B cell (primary cell): ENCODE data around the gene COMMD7. TPM values are rescaled to one million over a fixed set of nuclear protein-coding genes. Genes with fewer than 3 reads are reported as not detected.

Source experiments
- ATAC-seq: fragments of 200-7000 bp; cut with Tn5 transposase; one replicate; pipeline ENCODE4 v1.10.0; 2021; ENCODE audit warnings: low read depth, mild to moderate bottlenecking, moderate number of reproducible peaks, moderate library complexity
- CTCF ChIA-PET: fragments of 350-600 bp; sonication (Branson Sonifier 250); formaldehyde crosslinking; loops from one replicate; lab custom pipeline; 2021; ENCODE audit warnings: antibody characterized with exemption, inconsistent platforms; lab: Charles Lee
- POLR2A ChIA-PET: fragments of 350-600 bp; sonication (Branson Sonifier 250); formaldehyde crosslinking; loops from one replicate; lab custom pipeline; 2021; ENCODE audit warnings: antibody characterized with exemption; lab: Charles Lee
- DNase-seq: peaks from one replicate; pipeline ENCODE4 v3.0.0; 2013
- H2AFZ ChIP-seq: 2 replicates; pipeline ENCODE4 v1.6.1; 2012; ENCODE audit warnings: mild to moderate bottlenecking, low read depth, low read length; ENCODE audit not compliant: insufficient read depth, poor library complexity, severe bottlenecking
- H3K27ac ChIP-seq, 2 donors: 1 replicate in 1 of 2; 2 replicates in 1 of 2; pipeline ENCODE4 v1.5.1; 2012 to 2013; ENCODE audit warnings: low read length in 2 of 2, mild to moderate bottlenecking in 2 of 2, moderate library complexity in 1 of 2
- H3K27me3 ChIP-seq, 4 experiments: fragments of 200-600 bp in 1 of 4; sonication (generic) in 1 of 4; replicated peaks in 1 of 4; 1 replicate in 2 of 4; 2 replicates in 2 of 4; pipeline versions ENCODE4 v1.6.1 to v1.7.0; 2013 to 2016; ENCODE audit warnings: low read length in 3 of 4, mild to moderate bottlenecking in 2 of 4, mixed read lengths in 1 of 4, moderate library complexity in 1 of 4; ENCODE audit not compliant: insufficient read depth in 4 of 4, control insufficient read depth in 3 of 4; ENCODE audit errors: control extremely low read depth in 1 of 4
- H3K36me3 ChIP-seq, 2 experiments: replicated peaks in 1 of 2; 1 replicate in 1 of 2; 2 replicates in 1 of 2; pipeline versions ENCODE4 v1.6.1 to v1.7.1; 2013; ENCODE audit warnings: low read length in 1 of 2; ENCODE audit not compliant: insufficient read depth in 2 of 2, control insufficient read depth in 1 of 2; ENCODE audit errors: control extremely low read depth in 1 of 2, extremely low read depth in 1 of 2
- H3K4me1 ChIP-seq, 2 donors: fragments of 200-600 bp in 1 of 2; sonication (generic) in 1 of 2; 1 replicate in 1 of 2; 2 replicates in 1 of 2; pipeline versions ENCODE4 v1.5.1 to v1.6.1; 2013 to 2017; ENCODE audit warnings: low read length in 2 of 2; ENCODE audit not compliant: control insufficient read depth in 2 of 2, insufficient read depth in 2 of 2
- H3K4me2 ChIP-seq: replicated peaks from 2 replicates; pipeline ENCODE3; 2012; ENCODE audit warnings: mild to moderate bottlenecking, low read depth, low read length; ENCODE audit not compliant: poor library complexity, severe bottlenecking
- H3K4me3 ChIP-seq, 5 experiments: fragments of 200-600 bp in 1 of 5; sonication (generic) in 1 of 5; 1 replicate in 3 of 5; 2 replicates in 2 of 5; pipeline versions ENCODE4 v1.5.1 to v1.7.0; 2011 to 2016; ENCODE audit warnings: low read length in 4 of 5, mild to moderate bottlenecking in 4 of 5, low read depth in 2 of 5, control low read depth in 1 of 5, moderate library complexity in 1 of 5; ENCODE audit not compliant: insufficient read depth in 1 of 5; ENCODE audit errors: control extremely low read depth in 1 of 5, extremely low read depth in 1 of 5
- H3K79me2 ChIP-seq: fragments of 200-600 bp; sonication (generic); one replicate; pipeline ENCODE4 v1.6.0; 2016; ENCODE audit warnings: low read length; ENCODE audit not compliant: control insufficient read depth, insufficient read depth
- H3K9ac ChIP-seq: fragments of 200-600 bp; sonication (generic); 2 replicates; pipeline ENCODE4 v1.6.1; 2017; ENCODE audit warnings: mild to moderate bottlenecking, low read length, moderate library complexity
- H3K9me3 ChIP-seq, 3 donors: one replicate each; pipeline versions ENCODE4 v1.6.1 to v1.7.1; 2013; ENCODE audit warnings: low read length in 2 of 3; ENCODE audit not compliant: control insufficient read depth in 2 of 3, insufficient read depth in 1 of 3; ENCODE audit errors: control extremely low read depth in 1 of 3
- H4K20me1 ChIP-seq: 2 replicates; pipeline ENCODE4 v1.6.0; 2012; ENCODE audit warnings: mild to moderate bottlenecking, low read length; ENCODE audit not compliant: insufficient read depth, control insufficient read depth, poor library complexity, severe bottlenecking
- H3K27ac Mint-ChIP-seq: one replicate; pipeline ENCODE4 v1.8.0; 2021; ENCODE audit warnings: mixed read lengths
- H3K27me3 Mint-ChIP-seq: one replicate; pipeline ENCODE4 v1.8.0; 2021; ENCODE audit warnings: mixed read lengths
- H3K4me1 Mint-ChIP-seq: one replicate; pipeline ENCODE4 v1.8.0; 2021; ENCODE audit warnings: mixed read lengths
- H3K4me3 Mint-ChIP-seq: one replicate; pipeline ENCODE4 v1.8.0; 2021; ENCODE audit warnings: mixed read lengths
- H3K9me3 Mint-ChIP-seq: one replicate; pipeline ENCODE4 v1.8.0; 2022; ENCODE audit warnings: mixed read lengths; ENCODE audit not compliant: insufficient read depth
- CTCF ChIP-seq: fragments of 200-600 bp; IDR thresholded peaks from one replicate; pipeline ENCODE4 v1.8.0; 2022; ENCODE audit warnings: antibody characterized with exemption, mild to moderate bottlenecking
- WGBS: methylation state at CpG from one replicate; pipeline ENCODE4 v1.1.5; 2013; ENCODE audit warnings: missing lambda C conversion rate; ENCODE audit not compliant: insufficient coverage; 5-methylcytosine and 5-hydroxymethylcytosine counted together
- intact Hi-C: fragments of 100-400 bp; cut with micrococcal nuclease; formaldehyde crosslinking; loops from one replicate; pipeline ENCODE4 v1.10.0; 2022
- polyA plus RNA-seq: library from polyadenylated mRNA; depleted of rRNA; stranded (reverse); fragments of >200 nt; gene quantifications from 2 replicates; pipeline ENCODE4 v1.2.3, GENCODE V29; 2012
- total RNA-seq, 2 donors: library from RNA; stranded (reverse); fragments of 120-200 nt in 1 of 2; gene quantifications; 1 replicate in 1 of 2; 2 replicates in 1 of 2; pipeline versions ENCODE4 v1.2.3 to v1.2.4, GENCODE V29; 2013 to 2022

COMMD7 gene
- total and polyA plus RNA-seq, 2 donors (not counting 1 experiment from before 2014, with no cell fraction given): 24.5 to 34.9 TPM

- no peaks in the 10 kb centered on the region for H3K79me2 ChIP-seq
- peak overlapping the region; percentile 99 for H3K4me2 ChIP-seq
- no peak overlapping the region for H3K9ac ChIP-seq
Measured at GRCh38 chr20:32764005-32764960, 21.0 kb upstream of the COMMD7 start.

More at GRCh38 chr20:32764005-32764960, 21.0 kb upstream of the COMMD7 start:
- POLR2A ChIA-PET: interaction anchor here (2.0 kb wide), 1 partner anchor 21 kb away, joined by 12 read pairs; the partner anchor contains the start of gene COMMD7
- no peak for TF ChIP-seq CTCF
- WGBS: 29% methylated on average over 6 of the region's 17 CpGs
- H3K9me3 ChIP-seq: no peaks in the 10 kb centered on the region
- H3K27me3 ChIP-seq: peaks cover 0 to 21% (median 7%) of the 10 kb centered on the region in 4 experiments
- no peak for ATAC-seq
- H3K27ac ChIP-seq: no peak overlapping the region
- H3K4me3 Mint-ChIP-seq: peak overlapping the region; percentile 90
- no peaks in the 10 kb centered on the region for H3K9me3 Mint-ChIP-seq
- H3K27me3 Mint-ChIP-seq: no peaks in the 10 kb centered on the region
- peaks cover 24% of the 10 kb centered on the region for H3K4me1 Mint-ChIP-seq
- intact Hi-C loops: loop anchor here (10.0 kb wide), 1 partner anchor 279 kb away; no protein-coding TSS in a partner anchor
- H3K36me3 ChIP-seq: no peaks in the 10 kb centered on the region
- DNase-seq: no peak
- H3K4me1 ChIP-seq: peaks cover 21 to 22% of the 10 kb centered on the region in 2 donors
- no peak overlapping the region for H3K4me3 ChIP-seq
- CTCF ChIA-PET: interaction anchor here (2.1 to 3.1 kb wide), 3 partner anchors 13 to 90 kb away, joined by 9 to 18 read pairs (median 12); partner anchors contain the start of genes C20orf203 and COMMD7
- H3K27ac Mint-ChIP-seq: no peak overlapping the region
- peak overlapping the region; percentile 95 for H2AFZ ChIP-seq
- no peaks in the 10 kb centered on the region for H4K20me1 ChIP-seq
